ENCODE results near the gene TMEM185B. TPM values are rescaled to one million over a fixed set of nuclear protein-coding genes. Genes with fewer than 3 reads are reported as not detected.
A peak's percentile ranks its signal among the peaks of the same experiment; 100 is the strongest.

Gene TMEM185B
- total RNA-seq, 6 donors from 2014 or later, result 15.3 to 29.3 (median 25.5) TPM

DNA sequence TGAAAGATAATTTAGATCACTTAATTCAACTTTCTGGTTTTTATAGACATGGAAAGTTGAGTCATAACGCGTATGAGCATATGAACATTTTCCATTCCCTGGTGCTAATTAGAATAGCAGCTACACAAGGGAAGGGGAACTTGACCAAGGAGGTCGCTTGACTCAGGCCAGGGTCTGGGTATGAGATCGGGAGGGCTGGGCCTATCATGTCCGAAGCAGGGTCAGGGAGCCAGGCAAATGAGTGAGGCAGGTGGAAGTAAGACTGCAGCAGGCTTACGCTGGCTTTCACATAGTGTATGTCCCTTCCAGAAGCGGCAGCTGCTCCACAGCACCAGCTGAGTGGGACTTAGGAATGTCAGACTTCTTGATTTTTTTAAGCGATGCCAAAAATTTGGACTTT, 44.1 kb upstream of the TMEM185B start:
- H3K27ac ChIP-seq, result no peak overlapping the region
- H3K27me3 ChIP-seq, result no peaks in the 10 kb centered on the region
- peaks cover 33 to 52% (median 43%) of the 10 kb centered on the region in 4 donors for H3K4me1 ChIP-seq
- ATAC-seq (ENCODE audit: low FRiP score in 2 of 2), result no peak
- 81 to 94% methylated on average over 8 of the region's 8 CpGs for WGBS, 2 donors
- TF ChIP-seq POLR2A (IDR thresholded peaks at IDR 0.05), result no peak
- no peak for TF ChIP-seq CTCF (IDR thresholded peaks at IDR 0.05)
- TF ChIP-seq EP300 (IDR thresholded peaks at IDR 0.05), result no peak
- DNase-seq, result no peak
- H3K9me3 ChIP-seq, result no peaks in the 10 kb centered on the region
- no peaks in the 10 kb centered on the region for H3K36me3 ChIP-seq
- no peak overlapping the region for H3K4me3 ChIP-seq

DNA sequence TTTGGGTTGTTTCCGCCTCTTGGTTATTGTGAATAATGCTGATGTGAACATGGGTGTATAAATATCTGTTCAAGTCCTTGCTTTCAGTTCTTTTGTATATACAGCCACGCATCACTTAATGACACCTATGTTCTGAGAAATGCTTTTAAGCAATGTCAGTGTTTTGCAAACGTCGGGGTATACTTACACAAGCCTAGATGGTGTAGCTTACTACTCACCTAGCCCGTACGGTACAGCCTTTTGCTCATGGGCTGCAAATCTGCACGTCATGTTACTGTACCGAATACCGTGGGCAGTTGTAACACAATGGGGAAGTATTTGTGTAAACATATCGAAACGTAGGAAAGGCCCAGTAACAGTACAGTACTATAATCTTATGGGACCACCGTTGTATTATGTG, 41.8 kb upstream of the TMEM185B start:
- no peaks in the 10 kb centered on the region for H3K36me3 ChIP-seq
- H3K9me3 ChIP-seq, result peaks cover 0 to 5% (median 0%) of the 10 kb centered on the region in 4 donors
- no peak overlapping the region for H3K4me3 ChIP-seq
- H3K4me1 ChIP-seq, result peaks cover 41 to 72% (median 55%) of the 10 kb centered on the region in 4 donors
- H3K27me3 ChIP-seq, result no peaks in the 10 kb centered on the region
- H3K27ac ChIP-seq, result peak overlapping the region; percentile 56 to 79 (median 64)
- DNase-seq (peak in 1 of 2 donors; percentile 49), ATAC-seq (ENCODE audit: low FRiP score in 2 of 2) (peak; percentile 63 to 71)
- TF ChIP-seq POLR2A (IDR thresholded peaks at IDR 0.05), result no peak
- TF ChIP-seq POLR2AphosphoS5 (IDR thresholded peaks at IDR 0.05), result peak in 1 of 2 donors; percentile 65
- 35 to 39% methylated on average over 12 of the region's 12 CpGs for WGBS, 2 donors

- H3K9me3 ChIP-seq, result peaks cover 0 to 7% (median 0%) of the 10 kb centered on the region in 4 donors
- TF ChIP-seq POLR2A (IDR thresholded peaks at IDR 0.05) (no peak), CTCF (IDR thresholded peaks at IDR 0.05) (no peak), EP300 (IDR thresholded peaks at IDR 0.05) (no peak), POLR2AphosphoS5 (IDR thresholded peaks at IDR 0.05) (no peak)
- ATAC-seq (ENCODE audit: low FRiP score in 2 of 2) (peak; percentile 52 to 57), DNase-seq (no peak)
- peaks cover 39 to 69% (median 52%) of the 10 kb centered on the region in 4 donors for H3K4me1 ChIP-seq
- WGBS, 2 donors, result 68 to 73% methylated on average over 10 of the region's 10 CpGs
- peak overlapping the region in 3 of 4 donors; percentile 38 to 48 (median 40) for H3K27ac ChIP-seq
- no peak overlapping the region for H3K4me3 ChIP-seq
- no peaks in the 10 kb centered on the region for H3K36me3 ChIP-seq
- no peaks in the 10 kb centered on the region for H3K27me3 ChIP-seq
These were observed 39.7 kb upstream of the TMEM185B start for GRCh38 chr2:120262761-120263428.

- Histone ChIP-seq H3K4me1 (peaks cover 43 to 73% (median 57%) of the 10 kb centered on the region in 4 donors), H3K27ac (peak overlapping the region in 3 of 4 donors; percentile 38 to 48 (median 40)), H3K36me3 (no peaks in the 10 kb centered on the region), H3K4me3 (no peak overlapping the region), H3K9me3 (peaks cover 0 to 7% (median 0%) of the 10 kb centered on the region in 4 donors), H3K27me3 (no peaks in the 10 kb centered on the region)
- DNase-seq (no peak), ATAC-seq (ENCODE audit: low FRiP score in 2 of 2) (no peak)
- 50 to 66% methylated on average over 2 of the region's 2 CpGs for WGBS, 2 donors
- TF ChIP-seq POLR2AphosphoS5 (IDR thresholded peaks at IDR 0.05) (no peak), CTCF (IDR thresholded peaks at IDR 0.05) (no peak), POLR2A (IDR thresholded peaks at IDR 0.05) (no peak), EP300 (IDR thresholded peaks at IDR 0.05) (no peak)
These were observed 39.0 kb upstream of the TMEM185B start for GRCh38 chr2:120262150-120262549.

GRCh38 chr2:120261387-120262006, 38.3 kb upstream of the TMEM185B start:
- H3K9me3 ChIP-seq, result peaks cover 0 to 7% (median 0%) of the 10 kb centered on the region in 4 donors
- no peaks in the 10 kb centered on the region for H3K27me3 ChIP-seq
- 68 to 75% methylated on average over 6 of the region's 6 CpGs for WGBS, 2 donors
- H3K27ac ChIP-seq, result no peak overlapping the region
- ATAC-seq (ENCODE audit: low FRiP score in 2 of 2), result no peak
- TF ChIP-seq POLR2A (IDR thresholded peaks at IDR 0.05) (no peak), CTCF (IDR thresholded peaks at IDR 0.05) (no peak), POLR2AphosphoS5 (IDR thresholded peaks at IDR 0.05) (no peak), EP300 (IDR thresholded peaks at IDR 0.05) (no peak)
- no peaks in the 10 kb centered on the region for H3K36me3 ChIP-seq
- H3K4me3 ChIP-seq, result no peak overlapping the region
- DNase-seq, result no peak
- peaks cover 37 to 74% (median 55%) of the 10 kb centered on the region in 4 donors for H3K4me1 ChIP-seq

Measured in upper lobe of left lung (tissue), 6 donors.